Panc1 (cell line): Measurements from ENCODE around the gene MEGF11. TPM values are rescaled to one million over a fixed set of nuclear protein-coding genes. Genes with fewer than 3 reads are reported as not detected.

Source experiments
- ATAC-seq: fragments of 200-7000 bp; cut with Tn5 transposase; 2 replicates; pipeline ENCODE4 v1.9.1; 2020; ENCODE audit warnings: mild to moderate bottlenecking, moderate library complexity
- BruUV-seq: library from RNA; stranded (reverse); fragments of 400-500 nt; replicated peaks from 2 replicates; lab custom pipeline; 2021; lab: Mats Ljungman, UMichigan
- CTCF ChIA-PET: fragments of 300-600 bp; sonication (Branson Sonifier 250); formaldehyde crosslinking; loops from one replicate; lab custom pipeline; 2022; ENCODE audit warnings: antibody characterized with exemption; lab: Charles Lee
- POLR2A ChIA-PET: fragments of 300-600 bp; sonication (Branson Sonifier 250); formaldehyde crosslinking; loops from one replicate; lab custom pipeline; 2022; ENCODE audit warnings: antibody characterized with exemption; lab: Charles Lee
- DNase-seq: peaks from one replicate; pipeline ENCODE4 v3.0.0-alpha.2; 2010; ENCODE audit warnings: low read depth, low spot score
- H3K27ac ChIP-seq: 2 replicates; pipeline ENCODE4 v1.5.1; 2011; ENCODE audit warnings: mild to moderate bottlenecking, low read length, inconsistent platforms
- H3K27me3 ChIP-seq: fragments of 200-500 bp; sonication (Bioruptor generic); 2 replicates; pipeline ENCODE4 v1.6.0; 2014; ENCODE audit warnings: low read length, inconsistent platforms; ENCODE audit not compliant: control insufficient read depth, insufficient read depth
- H3K36me3 ChIP-seq: fragments of 200-500 bp; sonication (Bioruptor generic); 2 replicates; pipeline ENCODE4 v1.5.1; 2014; ENCODE audit warnings: inconsistent platforms, mild to moderate bottlenecking, low read length, moderate library complexity; ENCODE audit not compliant: control insufficient read depth, insufficient read depth
- H3K4me1 ChIP-seq: 2 replicates; pipeline ENCODE4 v1.5.1; 2011; ENCODE audit warnings: inconsistent platforms, mild to moderate bottlenecking, low read length, moderate library complexity; ENCODE audit not compliant: control insufficient read depth, insufficient read depth
- H3K4me3 ChIP-seq, 2 experiments: 2 replicates each; pipeline ENCODE4 v1.5.1; 2011 to 2012; ENCODE audit warnings: low read depth in 2 of 2, low read length in 2 of 2, mild to moderate bottlenecking in 2 of 2, inconsistent platforms in 1 of 2, moderate library complexity in 1 of 2
- H3K9me3 ChIP-seq: fragments of 200-500 bp; sonication (Bioruptor generic); 2 replicates; pipeline ENCODE4 v1.5.1; 2014; ENCODE audit warnings: low read depth, mild to moderate bottlenecking, inconsistent platforms, low read length, moderate library complexity; ENCODE audit not compliant: control insufficient read depth, insufficient read depth
- CTCF ChIP-seq: fragments of 450-650 bp; IDR thresholded peaks from 2 replicates; pipeline ENCODE4 v1.5.1; 2017; ENCODE audit warnings: mild to moderate bottlenecking
- POLR2AphosphoS5 ChIP-seq: IDR thresholded peaks from 2 replicates; pipeline ENCODE4 v1.6.1; 2012; ENCODE audit warnings: mild to moderate bottlenecking, low read depth, low read length, moderate library complexity
- REST ChIP-seq, 2 experiments: IDR thresholded peaks; 2 replicates each; pipeline ENCODE4 v1.6.1; 2011 to 2012; ENCODE audit warnings: low read depth in 2 of 2, control low read depth in 1 of 2, low read length in 1 of 2, mild to moderate bottlenecking in 1 of 2, moderate library complexity in 1 of 2; ENCODE audit not compliant: insufficient read depth in 1 of 2
- SIN3A ChIP-seq: IDR thresholded peaks from 2 replicates; pipeline ENCODE4 v1.6.1; 2012; ENCODE audit warnings: low read depth, mild to moderate bottlenecking, low read length, moderate library complexity, borderline replicate concordance; ENCODE audit not compliant: insufficient read depth
- TCF7L2 ChIP-seq: IDR thresholded peaks from 2 replicates; pipeline ENCODE4 v1.6.1; 2011; ENCODE audit warnings: mild to moderate bottlenecking, low read depth, low read length, inconsistent platforms
- in situ Hi-C: cut with HindIII; loops from 2 replicates; pipeline ENCODE4 v1.10.0; 2016; ENCODE audit warnings: low sequenced_read_pairs, low pct_unique_long_range_greater_than_20kb
- intact Hi-C: fragments of 100-400 bp; cut with micrococcal nuclease; formaldehyde crosslinking; loops from one replicate; pipeline ENCODE4 v1.10.0; 2022; ENCODE audit not compliant: unreplicated experiment
- total RNA-seq: library from RNA; stranded (reverse); gene quantifications from one replicate; pipeline ENCODE4 v1.2.1, GENCODE V29; 2021; ENCODE audit not compliant: unreplicated experiment

MEGF11 gene
- total RNA-seq, 1 experiment from 2014 or later = 0.95 TPM

DNA sequence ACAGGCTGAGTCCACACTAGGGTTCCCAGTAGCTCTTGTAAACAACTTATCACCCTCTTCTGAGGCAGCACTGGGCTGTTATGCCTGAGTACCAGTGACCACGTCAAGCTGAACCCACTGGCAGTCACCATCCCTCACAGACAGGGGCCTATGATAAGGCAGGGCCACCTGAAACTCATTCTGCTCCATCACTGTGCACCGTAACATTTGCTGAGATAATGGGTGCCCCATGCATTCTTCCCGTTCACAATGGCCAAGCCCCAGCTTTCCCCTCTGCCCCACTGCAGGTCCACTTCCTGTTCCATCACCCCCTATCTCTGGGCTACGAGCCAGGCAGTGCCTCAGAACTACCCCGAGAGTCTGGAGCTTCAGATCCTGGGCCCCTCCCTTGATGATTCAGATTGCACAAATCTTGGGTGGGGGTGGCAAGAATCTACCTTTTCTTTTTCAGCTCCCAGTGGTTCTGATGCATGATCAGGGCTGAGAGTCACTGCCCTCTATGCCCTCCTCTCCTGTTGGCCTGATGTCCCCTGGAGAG, 226.2 kb downstream of the MEGF11 start:
- H3K4me3 ChIP-seq = no peak overlapping the region
- no peaks in the 10 kb centered on the region for H3K9me3 ChIP-seq
- in situ Hi-C loops = no loop called here
- TF ChIP-seq POLR2AphosphoS5 = no peak
- TF ChIP-seq REST (IDR thresholded peaks at IDR 0.05; ENCODE audit: insufficient read depth in 1 of 2, low read depth in 2 of 2, low read length in 1 of 2) = no peak
- TF ChIP-seq CTCF = no peak
- TF ChIP-seq TCF7L2 = no peak
- TF ChIP-seq SIN3A = no peak
- 0 out of 2 replicates have a peak, but pooled peaks cover under 1% of the 10 kb centered on the region for H3K27me3 ChIP-seq
- DNase-seq = no peak
- intact Hi-C loops = no loop called here
- no peak overlapping the region for H3K27ac ChIP-seq
- no peaks in the 10 kb centered on the region for H3K36me3 ChIP-seq
- no TSS peak for BruUV-seq
- ATAC-seq = no peak
- ChIA-PET POLR2A (no interaction called here), CTCF (no interaction called here)
- no peaks in the 10 kb centered on the region for H3K4me1 ChIP-seq

DNA sequence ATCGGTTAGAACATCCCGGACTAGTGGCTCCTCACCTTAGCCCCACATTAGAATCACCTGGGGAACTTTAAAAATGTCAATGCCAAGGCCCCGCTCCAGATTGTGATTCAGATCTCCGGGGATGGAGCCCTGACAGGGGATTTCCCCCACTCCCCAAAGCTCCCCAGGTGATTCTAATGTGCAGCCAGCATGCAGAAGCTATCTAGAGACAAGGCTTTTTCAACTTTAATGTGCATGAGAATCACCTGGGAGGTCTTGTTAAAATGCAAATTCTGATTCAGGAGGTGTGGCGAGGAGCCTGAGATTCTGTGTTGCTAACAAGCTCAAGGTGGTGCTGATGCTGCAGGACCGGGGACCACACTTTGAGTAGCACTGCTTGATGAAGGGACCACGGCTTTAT, 227.6 kb downstream of the MEGF11 start:
- H3K4me1 ChIP-seq = no peaks in the 10 kb centered on the region
- no peak for ATAC-seq
- no peak for DNase-seq
- intact Hi-C loops = no loop called here
- no peaks in the 10 kb centered on the region for H3K36me3 ChIP-seq
- no TSS peak for BruUV-seq
- TF ChIP-seq SIN3A = no peak
- TF ChIP-seq POLR2AphosphoS5 = no peak
- no peak for TF ChIP-seq REST (IDR thresholded peaks at IDR 0.05; ENCODE audit: insufficient read depth in 1 of 2, low read depth in 2 of 2, low read length in 1 of 2)
- TF ChIP-seq TCF7L2 = no peak
- TF ChIP-seq CTCF = no peak
- H3K27ac ChIP-seq = no peak overlapping the region
- no peaks in the 10 kb centered on the region for H3K9me3 ChIP-seq
- ChIA-PET CTCF (no interaction called here), POLR2A (no interaction called here)
- in situ Hi-C loops = no loop called here
- H3K27me3 ChIP-seq = 0 out of 2 replicates have a peak, but pooled peaks cover 3% of the 10 kb centered on the region
- no peak overlapping the region for H3K4me3 ChIP-seq
